ENCODE measurements around the gene TXNRD1. TPM values are rescaled to one million over a fixed set of nuclear protein-coding genes. Genes with fewer than 3 reads are reported as not detected.

The TXNRD1 gene
- total RNA-seq, 2 experiments from 2014 or later: 87.9 to 89.0 TPM

- H3K36me3 Mint-ChIP-seq (ENCODE audit: low read depth): peaks cover 68% of the 10 kb centered on the region
- H3K27ac Mint-ChIP-seq: no peak overlapping the region
- H3K4me1 Mint-ChIP-seq (ENCODE audit: low read depth): peaks cover 36% of the 10 kb centered on the region
- ATAC-seq: no peak
- DNase-seq: no peak
- no peak overlapping the region for H3K4me3 Mint-ChIP-seq
- ChIA-PET CTCF (interaction anchor here (1.2 kb wide), 1 partner anchor 80 kb away, joined by 4 read pairs; the partner anchor contains the start of gene TXNRD1), POLR2A (interaction anchor here (0.6 to 8.0 kb wide), 4 partner anchors 8 to 77 kb away, joined by 3 to 75 read pairs (median 8); partner anchors contain the start of gene EID3)
- intact Hi-C loops (cut with micrococcal nuclease): no loop called here
- H3K9me3 Mint-ChIP-seq: no peaks in the 10 kb centered on the region
- H3K27me3 Mint-ChIP-seq: no peaks in the 10 kb centered on the region
- TF ChIP-seq CTCF (IDR thresholded peaks at IDR 0.05): no peak
Observed at GRCh38 chr12:104295954-104296353, 80.4 kb downstream of the TXNRD1 start.

GRCh38 chr12:104296718-104297117 lies 81.1 kb downstream of the TXNRD1 start:
- intact Hi-C loops (cut with micrococcal nuclease): no loop called here
- no peaks in the 10 kb centered on the region for H3K27me3 Mint-ChIP-seq
- H3K36me3 Mint-ChIP-seq (ENCODE audit: low read depth): peaks cover 66% of the 10 kb centered on the region
- H3K4me3 Mint-ChIP-seq: no peak overlapping the region
- ChIA-PET POLR2A (interaction anchor here (0.6 to 8.0 kb wide), 2 partner anchors 8 to 76 kb away, joined by 3 to 75 read pairs; no protein-coding TSS in a partner anchor), CTCF (no interaction called here)
- H3K4me1 Mint-ChIP-seq (ENCODE audit: low read depth): peaks cover 38% of the 10 kb centered on the region
- DNase-seq (no peak), ATAC-seq (no peak)
- TF ChIP-seq CTCF (IDR thresholded peaks at IDR 0.05): no peak
- H3K27ac Mint-ChIP-seq: no peak overlapping the region
- no peaks in the 10 kb centered on the region for H3K9me3 Mint-ChIP-seq

GRCh38 chr12:104297477-104298113 lies 82.0 kb downstream of the TXNRD1 start:
- Mint-ChIP-seq H3K36me3 (ENCODE audit: low read depth) (peaks cover 59% of the 10 kb centered on the region), H3K4me1 (ENCODE audit: low read depth) (peaks cover 40% of the 10 kb centered on the region), H3K27me3 (no peaks in the 10 kb centered on the region), H3K4me3 (no peak overlapping the region), H3K9me3 (no peaks in the 10 kb centered on the region), H3K27ac (no peak overlapping the region)
- ChIA-PET CTCF (interaction anchor here (0.8 kb wide), 1 partner anchor 11 kb away, joined by 3 read pairs; no protein-coding TSS in a partner anchor), POLR2A (interaction anchor here (1.1 to 8.0 kb wide), 2 partner anchors 9 to 43 kb away, joined by 3 to 75 read pairs; no protein-coding TSS in a partner anchor)
- DNase-seq: no peak
- no peak for ATAC-seq
- intact Hi-C loops (cut with micrococcal nuclease): no loop called here
- TF ChIP-seq CTCF (IDR thresholded peaks at IDR 0.05): no peak

GRCh38 chr12:104299842-104300481 lies 84.4 kb downstream of the TXNRD1 start:
- intact Hi-C loops (cut with micrococcal nuclease): loop anchor here (5.0 kb wide), 1 partner anchor 83 kb away; the partner anchor contains the start of gene TXNRD1
- Mint-ChIP-seq H3K27ac (peak overlapping the region; percentile 67), H3K36me3 (ENCODE audit: low read depth) (peaks cover 55% of the 10 kb centered on the region), H3K27me3 (no peaks in the 10 kb centered on the region), H3K4me3 (no peak overlapping the region), H3K4me1 (ENCODE audit: low read depth) (peaks cover 56% of the 10 kb centered on the region), H3K9me3 (no peaks in the 10 kb centered on the region)
- DNase-seq (no peak), ATAC-seq (no peak)
- no peak for TF ChIP-seq CTCF (IDR thresholded peaks at IDR 0.05)
- POLR2A ChIA-PET: interaction anchor here (0.7 to 8.0 kb wide), 4 partner anchors 8 to 41 kb away, joined by 3 to 75 read pairs (median 4); no protein-coding TSS in a partner anchor
- CTCF ChIA-PET: interaction anchor here (1.0 to 1.3 kb wide), 2 partner anchors 11 to 13 kb away, joined by 3 to 4 read pairs; no protein-coding TSS in a partner anchor

Measured in activated CD8-positive, alpha-beta T cell treated with anti-CD3 and anti-CD28 coated beads for 36 hours (primary cell).